NCI-H1092 treated with DMSO at 0.1 percent for 48 hours (cell line): Measurements from ENCODE around the gene CAMK4.
"Not testable (repeated sequence)": the region's sequence is repeated elsewhere in the genome, so short reads cannot be mapped to it uniquely, and the experiment has no call there.

Experiments
- DNase-seq: peaks from one replicate; lab custom pipeline; 2025; lab: John Stamatoyannopoulos, UW

CAMK4 gene

DNA sequence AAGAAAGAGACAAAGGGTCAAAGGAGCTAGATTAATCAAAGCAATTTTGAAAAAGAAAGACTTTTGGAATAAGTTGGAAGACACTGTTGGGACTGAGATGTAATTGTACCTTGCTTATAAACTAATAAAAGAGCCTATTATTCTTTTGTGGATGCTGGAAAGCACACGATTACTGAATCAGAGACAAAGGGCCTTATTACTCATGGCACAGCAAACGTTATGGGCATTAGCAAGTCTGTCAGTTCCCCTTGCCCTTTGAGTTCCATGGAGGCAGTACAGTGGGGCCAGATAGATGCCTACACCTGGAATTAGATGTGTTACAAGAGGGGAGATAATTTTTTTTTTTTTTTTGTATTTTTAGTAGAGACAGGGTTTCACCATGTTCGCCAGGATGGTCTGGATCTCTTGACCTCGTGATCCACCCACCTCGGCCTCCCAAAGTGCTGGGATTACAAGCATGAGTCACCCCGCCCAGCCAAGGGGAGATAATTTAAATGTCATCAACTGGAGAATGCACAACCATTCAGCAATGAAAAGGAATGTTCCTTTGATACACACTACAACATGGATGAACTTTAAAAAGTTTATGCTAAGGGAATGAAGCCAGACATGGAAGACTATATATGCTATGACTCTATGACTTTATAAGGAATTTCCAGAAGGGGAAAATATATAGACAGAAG is 159.2 kb downstream of the CAMK4 start:
- DNase-seq = no peak

DNA sequence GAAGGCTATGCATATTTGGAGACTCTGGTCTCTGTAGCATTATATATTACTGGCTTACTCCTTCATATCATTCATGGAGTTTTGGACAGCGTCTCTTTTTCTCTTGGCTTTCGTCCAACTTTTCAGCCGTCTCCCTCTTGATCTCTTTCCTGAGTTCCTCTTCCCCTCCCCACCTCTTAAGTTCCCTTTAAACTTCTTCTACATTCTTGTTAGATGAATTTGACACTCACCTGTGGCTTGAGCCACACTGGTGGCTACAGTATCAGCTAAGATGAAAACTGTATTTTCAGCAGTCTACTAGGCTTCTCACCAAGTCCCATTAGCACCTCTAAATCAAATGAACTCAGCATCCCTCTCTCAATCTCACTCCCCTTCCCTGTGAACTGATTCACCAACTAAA is 160.0 kb downstream of the CAMK4 start:
- no peak for DNase-seq

DNA sequence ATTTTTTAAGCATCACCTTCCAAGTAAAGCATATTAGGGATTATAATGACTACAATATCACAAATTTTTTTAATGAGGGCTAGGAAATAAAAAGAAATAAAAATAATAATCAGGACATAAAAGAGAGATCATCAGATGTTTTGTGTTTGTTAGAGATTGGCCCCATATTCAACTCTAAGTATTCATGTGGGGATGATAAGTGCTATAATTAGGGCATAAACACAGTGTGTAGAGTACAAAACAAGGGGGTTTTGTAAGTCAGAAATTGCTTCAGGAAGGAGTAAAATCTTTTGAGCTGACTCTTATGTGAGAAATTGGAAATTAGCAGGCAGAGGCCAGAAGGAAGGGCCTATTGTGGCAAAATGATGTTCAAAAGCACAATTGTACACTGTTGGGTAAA is 160.9 kb downstream of the CAMK4 start:
- no peak for DNase-seq

DNA sequence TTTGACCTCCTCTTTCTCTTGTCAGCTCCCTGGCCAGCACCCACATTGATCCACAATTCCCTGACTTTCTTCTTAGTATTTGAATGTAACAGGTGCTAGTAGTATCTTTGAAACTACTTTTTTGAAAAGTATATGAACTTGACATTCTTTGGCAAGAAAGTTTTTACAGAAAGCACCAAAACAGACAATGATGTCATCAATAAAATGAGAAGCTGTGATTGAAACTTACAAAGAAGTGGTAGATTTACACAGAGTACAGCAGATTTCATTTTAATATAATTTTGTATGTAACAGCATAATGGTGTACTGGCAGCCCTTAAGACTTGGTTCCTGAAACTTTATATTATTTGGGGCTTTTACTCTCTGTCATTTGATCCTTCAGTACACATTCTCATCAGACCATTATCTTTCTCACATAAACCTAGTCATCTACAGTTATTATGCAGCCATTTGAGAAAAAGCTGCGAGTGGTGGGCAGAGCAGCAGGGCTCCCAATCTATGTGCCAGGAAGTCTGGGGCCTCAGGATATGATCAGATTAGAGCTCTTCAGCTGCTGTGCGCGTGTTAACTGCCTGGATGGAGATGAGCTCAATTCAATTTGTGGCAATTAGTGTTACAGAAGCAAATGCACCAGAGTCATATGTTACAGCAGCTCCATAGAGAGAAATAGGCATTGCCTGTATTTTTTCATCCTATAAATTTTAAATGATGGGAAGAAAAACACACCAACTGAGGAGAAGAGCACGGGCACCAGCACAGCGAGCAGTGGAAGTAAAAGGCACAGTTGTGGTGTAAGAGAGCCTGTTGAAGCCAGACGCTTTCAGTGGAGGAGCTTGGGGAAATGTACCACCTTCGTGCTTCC is 162.0 kb downstream of the CAMK4 start:
- DNase-seq = peak; percentile 89

DNA sequence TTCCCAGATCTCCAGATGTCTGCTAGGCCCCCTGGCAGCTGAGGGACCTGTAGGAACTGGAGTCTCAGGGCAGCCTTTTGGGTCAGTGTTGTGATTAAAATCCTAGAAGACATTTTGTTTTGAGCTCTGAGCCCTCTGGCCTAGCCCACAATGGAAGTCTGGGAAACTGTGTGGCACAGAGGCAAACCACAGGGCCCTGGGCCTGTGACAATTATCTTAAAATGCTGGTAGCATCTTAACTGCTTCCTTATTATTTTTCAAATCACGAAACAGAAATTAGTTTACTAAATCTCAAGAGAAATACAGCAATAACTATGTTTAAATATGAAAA is 162.6 kb downstream of the CAMK4 start:
- no peak for DNase-seq

DNA sequence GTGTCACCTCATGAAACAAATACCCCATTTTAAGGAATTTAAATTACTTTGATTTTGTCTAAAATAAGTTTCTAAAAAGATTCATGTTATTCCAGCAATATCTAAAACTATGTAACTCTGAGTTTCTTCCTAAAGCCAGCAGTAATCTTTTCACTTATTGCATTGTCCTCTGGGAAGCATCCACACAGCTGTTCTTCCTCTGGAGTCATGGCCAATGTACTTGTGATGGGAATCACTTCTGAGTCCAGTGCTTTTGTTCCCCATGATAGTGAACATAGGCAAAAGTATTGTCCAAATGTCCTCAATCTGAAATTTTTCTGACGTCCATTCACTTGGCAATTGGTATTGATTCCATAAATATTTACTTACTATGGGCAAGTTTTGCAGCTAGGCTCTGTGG is 163.2 kb downstream of the CAMK4 start:
- DNase-seq = no peak

DNA sequence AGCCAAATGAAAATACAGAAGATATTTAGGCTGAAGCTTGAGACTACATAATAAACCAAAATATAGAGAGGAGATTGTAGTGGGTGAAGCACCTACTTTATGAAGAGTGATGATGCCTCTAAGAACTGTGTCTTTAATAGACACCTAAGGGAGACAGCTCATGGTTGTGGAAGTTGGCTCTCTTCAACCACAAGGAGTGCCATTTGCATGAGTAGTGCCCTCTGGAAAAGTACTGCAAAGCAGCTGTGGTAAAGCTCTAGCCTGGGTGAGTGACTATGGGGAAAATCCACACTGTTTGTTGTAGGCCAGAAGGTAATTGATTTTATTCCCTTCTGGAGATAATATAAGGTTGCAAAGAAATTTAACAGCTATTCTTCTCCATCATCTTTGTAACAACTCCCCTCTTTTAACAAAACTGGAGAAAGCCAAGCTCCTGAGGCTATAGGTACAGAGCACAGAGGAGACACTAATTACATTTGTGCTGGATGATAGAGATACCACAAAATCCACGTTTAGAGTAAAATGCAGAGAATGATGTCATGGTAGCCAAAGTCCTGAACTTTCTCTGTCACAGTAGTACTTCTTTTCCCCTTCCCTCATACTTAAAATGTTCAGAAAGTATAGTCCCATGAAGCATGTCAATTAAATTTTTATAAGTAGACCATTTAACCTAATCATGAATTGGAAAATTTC is 165.4 kb downstream of the CAMK4 start:
- no peak for DNase-seq

DNA sequence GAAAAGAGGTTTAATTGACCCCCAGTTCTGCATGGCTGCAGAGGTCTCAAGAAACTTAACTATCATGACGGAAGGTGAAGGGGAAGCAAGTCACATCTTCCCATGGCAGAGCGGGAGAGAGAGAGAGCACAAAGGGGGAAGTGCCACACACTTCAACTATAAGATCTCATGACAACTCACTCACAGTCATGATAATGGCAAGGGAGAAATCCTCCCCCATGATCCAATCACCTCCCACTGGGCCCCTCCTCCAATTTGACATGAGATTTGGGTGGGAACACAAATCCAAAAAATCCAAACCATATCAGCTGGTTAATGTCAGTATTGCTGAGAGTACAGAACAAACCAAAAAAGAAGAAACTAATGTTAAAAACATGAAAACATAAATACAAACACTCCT is 168.0 kb downstream of the CAMK4 start:
- DNase-seq = no peak

DNA sequence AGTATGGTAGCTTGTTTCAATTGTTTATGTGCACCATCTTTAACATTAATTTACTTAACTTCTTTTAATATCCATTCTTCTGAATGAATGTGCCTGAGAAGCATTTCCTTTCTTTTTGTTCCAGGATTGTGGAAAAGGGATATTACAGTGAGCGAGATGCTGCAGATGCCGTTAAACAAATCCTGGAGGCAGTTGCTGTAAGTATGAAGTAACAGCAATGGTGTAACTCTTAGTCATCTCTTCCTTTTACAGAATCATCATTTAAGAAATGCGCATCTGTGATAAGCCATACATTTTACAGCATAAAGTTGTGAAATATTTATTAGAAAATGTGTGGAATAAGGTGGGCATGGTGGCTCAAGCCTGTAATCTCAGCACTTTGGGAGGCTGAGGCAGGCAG is 170.4 kb downstream of the CAMK4 start:
- no peak for DNase-seq

DNA sequence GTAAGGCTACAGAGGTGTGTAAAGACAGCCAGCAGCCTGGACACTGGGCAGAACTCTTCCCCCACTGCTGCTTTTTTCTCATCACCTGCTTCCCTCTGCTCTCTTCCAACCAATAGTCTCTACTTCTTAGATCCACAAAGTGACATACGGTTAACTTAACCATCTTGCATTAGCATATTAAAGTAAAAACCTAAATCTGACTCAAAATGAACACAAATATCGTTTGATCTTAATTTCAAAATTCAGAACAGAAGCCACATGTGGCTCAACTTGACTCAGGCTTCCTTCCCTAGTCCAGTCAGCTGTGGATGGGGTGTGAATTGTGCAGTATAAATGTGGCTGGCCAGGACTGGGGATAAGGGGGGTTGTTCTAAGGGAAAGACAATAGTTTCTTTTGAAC is 173.8 kb downstream of the CAMK4 start:
- DNase-seq = no peak

DNA sequence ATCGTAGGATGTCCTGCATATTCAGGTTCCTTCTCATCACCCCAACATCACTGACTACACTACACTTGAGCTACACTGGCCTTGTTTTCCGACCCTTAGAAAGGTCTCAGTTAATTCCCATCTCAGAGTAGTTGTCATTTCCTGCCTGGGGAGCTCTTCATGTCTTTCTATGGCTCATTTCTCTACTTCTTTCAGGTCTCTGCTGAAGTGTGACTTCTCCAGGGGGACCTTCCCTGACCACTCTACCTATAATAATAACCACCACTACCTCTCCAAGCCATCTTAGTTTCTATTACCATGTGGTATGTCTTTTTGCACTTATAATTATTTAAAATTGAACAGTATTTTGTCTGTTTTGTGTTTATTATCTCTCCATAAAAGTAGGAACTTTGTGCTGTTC is 174.9 kb downstream of the CAMK4 start:
- DNase-seq = no peak

DNA sequence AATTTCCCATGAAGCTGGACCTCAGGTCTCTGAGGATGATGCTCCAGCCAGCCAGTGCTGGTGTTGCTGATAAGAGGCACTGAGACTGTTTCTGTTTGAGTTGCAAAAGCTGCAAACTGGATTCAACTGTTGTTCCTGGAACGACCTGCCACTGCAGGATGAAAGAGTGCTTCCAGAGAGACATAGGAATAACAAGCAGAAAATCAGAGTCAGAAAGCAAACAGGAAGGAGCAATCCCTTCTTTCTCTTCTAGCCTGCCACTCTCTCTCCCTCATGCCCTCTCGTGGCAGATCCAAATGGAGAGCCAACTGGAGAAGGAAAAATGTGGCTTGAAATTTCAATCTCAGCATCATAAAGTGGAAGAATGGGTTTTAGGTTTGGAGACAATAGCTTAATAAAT is 177.7 kb downstream of the CAMK4 start:
- no peak for DNase-seq

DNA sequence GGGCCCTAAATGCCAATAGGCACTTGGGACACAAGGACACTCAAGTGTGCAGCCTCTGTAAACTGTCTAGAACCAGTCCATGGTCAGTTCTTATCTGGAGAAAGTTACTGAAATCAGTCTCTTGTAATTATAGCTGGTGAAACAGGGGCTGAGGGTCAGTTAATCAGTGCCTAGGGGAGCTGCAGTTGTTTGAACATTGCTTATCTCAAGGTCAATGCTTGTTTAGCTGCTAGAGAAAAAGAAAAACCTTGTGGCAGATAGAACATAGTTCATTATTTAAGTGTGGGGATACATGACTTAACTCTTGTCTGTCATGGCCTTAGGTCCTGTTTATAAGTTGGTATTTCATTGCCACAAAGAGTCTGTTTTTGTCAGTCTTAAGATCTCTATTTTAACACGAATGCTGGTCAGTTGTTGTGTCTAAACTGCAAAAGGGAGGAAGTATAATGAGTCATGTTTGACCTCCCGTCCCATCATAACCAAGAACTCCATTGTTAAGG is 180.1 kb downstream of the CAMK4 start:
- DNase-seq = no peak

DNA sequence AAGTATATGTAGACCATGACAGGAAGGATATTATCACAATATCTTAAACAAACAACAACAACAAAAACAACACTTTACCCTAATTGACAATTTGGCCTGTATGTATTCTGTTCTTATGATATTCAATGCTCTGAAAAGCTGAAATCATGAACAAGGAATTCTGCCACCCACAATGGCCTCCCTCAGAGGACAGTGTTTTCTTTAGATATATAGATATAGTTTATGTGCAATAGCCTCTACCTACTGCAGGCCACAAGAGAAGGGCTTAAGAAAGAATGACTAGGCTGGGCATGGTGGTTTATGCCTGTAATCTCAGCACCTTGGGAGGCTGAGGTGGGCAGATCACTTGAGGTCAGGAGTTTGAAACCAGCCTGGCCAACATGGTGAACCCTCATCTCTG is 183.4 kb downstream of the CAMK4 start:
- no peak for DNase-seq

DNA sequence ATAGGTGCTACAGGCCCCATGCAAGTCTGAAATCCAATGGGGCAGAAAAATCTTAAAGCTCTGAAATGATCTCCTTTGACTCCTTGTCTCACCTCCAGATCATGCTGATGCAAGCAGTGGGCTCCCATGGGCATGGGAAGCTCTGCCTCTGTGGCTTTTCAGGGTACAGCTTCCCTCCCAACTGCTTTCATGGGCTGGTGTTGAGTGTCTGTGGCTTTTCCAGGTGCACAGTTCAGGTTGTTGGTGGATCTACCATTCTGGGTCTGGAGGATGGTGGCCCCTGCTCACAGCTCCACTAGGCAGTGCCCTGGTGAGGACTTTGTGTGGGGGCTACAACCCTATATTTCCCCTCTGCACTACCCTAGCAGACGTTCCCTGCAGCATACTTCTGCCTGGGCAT is 184.6 kb downstream of the CAMK4 start:
- no peak for DNase-seq

DNA sequence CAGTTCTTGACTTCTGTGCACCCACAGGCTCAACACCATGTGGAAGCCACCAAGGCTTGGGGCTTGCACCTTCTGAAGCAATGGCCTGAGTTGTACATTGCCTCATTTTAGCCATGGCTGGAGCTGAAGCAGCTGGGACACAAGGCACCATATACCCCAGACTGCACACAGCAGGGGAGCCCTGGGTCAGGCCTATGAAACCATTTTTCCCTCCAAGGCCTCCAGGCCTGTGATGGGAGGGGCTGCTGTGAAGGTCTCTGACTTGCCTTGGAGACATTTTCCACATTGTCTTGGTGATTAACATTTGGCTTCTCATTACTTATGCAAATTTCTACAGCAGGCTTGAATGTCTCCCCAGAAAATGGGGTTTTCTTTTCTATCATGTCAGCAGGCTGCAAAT is 185.1 kb downstream of the CAMK4 start:
- DNase-seq = not testable (repeated sequence)

DNA sequence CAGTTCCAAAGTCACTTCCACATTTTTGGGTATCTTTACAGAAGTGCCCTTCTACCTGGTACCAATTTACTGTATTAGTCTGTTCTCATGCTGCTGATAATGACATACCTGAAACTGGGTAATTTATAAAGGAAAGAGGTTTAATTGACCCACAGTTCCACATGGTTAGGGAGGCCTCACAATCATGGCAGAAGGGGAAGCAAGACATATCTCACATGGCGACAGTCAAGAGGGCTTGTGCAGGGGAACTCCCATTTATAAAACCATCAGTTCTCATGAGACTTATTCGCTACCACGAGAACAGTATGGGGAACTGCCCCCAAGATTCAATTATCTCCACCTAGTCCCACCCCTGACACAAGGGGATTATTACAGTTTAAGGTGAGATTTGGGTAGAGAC is 185.9 kb downstream of the CAMK4 start:
- DNase-seq = not testable (repeated sequence)

DNA sequence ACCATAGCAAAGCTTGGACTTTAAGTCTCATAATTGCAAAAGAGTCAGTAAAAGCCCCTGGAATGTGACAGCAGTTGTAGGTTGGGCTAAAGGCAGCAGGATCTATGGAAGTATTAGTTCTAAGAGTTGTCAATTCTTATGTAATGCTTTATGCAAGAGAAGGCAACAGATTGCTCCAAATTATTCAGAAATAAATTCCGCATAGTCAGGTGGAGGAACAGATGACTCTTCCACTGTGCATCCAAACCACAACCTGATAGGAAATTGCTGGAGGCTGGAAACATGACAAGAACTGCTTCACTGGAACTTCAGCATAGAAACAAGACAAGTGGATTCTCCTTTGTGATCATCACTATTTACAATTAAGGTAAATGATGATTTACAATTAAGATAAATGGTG is 187.1 kb downstream of the CAMK4 start:
- no peak for DNase-seq

DNA sequence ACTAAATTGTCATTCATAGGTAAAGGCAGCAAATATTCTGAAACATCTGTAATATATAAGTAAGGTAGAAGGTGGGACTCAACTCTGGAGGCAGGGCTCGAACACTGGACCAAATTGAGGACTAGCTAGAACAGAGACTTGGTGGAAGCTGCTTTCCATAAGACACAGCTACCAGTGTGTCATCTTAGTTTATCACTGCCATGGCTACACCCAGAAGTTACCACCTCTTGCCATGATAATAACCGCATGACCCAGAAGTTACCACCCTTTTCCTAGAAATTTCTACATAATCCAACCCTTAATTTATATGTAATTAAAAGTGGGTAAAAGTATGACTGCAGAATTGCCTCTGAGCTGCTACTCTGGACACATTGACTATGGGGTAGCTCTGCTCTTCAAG is 188.4 kb downstream of the CAMK4 start:
- no peak for DNase-seq

DNA sequence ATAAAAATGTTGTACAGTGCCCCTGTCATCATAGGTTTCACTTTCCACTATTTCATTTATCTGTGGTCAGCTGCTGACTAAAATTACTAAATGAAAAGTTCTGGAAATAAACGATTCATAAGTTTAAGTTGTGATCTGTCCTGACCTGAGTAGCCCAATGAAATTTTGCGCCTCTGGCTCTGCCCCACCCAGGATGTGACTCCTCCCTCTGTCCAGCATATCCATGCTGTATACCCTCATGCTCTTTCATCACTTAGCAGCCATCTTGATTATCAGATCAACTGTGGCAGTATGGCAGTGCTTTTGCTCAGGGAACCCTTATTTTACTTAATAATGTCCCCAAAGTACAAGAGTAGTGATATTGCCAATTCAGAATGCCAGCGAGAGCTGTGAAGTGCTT is 190.9 kb downstream of the CAMK4 start:
- DNase-seq = no peak

DNA sequence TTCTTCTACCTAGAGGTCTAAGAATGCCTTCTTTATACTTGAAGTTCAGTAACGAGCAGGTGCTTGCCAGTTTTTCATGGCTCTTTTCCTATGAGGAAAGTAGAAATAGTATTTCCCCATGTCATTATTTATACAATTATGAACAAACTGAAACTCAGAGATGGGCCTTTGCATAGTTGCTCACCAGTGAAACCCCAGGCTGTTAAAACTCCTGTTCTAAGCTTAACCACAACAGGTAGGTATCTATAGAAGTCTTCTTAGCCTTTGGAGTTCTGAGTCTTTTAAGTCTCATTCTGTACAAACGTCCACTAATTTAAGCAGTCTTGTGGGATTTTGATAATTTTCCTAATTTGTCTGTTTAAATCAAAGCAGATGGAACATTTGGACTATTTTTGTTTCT is 198.1 kb downstream of the CAMK4 start:
- no peak for DNase-seq

DNA sequence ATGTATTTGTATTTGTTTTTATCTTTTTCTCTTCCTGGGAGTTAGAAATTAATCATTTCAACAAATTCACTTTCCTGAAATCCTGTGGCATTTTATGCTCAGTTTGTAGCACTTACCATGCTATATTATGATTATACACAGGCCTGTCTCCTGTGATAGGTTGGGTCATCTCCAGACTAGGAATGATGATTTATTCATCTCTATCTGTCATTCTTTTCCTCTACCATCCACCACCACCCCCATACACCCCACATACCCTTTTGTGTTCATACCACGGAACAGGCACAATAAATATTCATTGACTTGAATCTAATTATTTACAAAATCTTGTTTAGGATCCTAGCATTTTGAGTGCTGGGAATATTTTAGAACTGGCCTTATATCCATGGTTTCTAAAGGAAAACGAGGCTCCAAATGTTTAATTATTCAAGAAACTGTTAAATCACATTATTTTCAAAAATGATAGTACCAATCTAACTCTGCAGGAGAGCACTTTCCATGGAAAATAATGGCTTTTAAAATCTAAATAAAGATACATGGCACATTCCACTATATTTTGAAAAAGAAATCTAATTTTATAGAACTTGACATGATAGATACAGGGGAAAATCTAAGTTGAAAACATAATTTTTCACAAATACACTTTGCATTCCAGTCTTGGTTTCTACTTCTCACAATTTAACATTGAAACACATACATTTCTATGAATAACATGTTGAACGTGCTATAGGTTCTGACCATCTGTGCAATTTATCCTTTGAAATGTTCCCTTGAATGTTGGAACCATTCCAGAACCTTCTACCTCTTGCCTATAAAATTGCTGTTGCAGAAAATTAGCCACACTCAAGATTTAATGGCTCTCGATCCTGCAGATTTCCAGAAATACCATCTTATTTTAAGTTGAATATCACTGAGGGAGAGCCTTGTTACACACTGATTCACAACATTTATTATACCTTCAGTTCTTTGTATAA is 198.8 kb downstream of the CAMK4 start:
- peak; percentile 42 for DNase-seq
